Liver (tissue), 3 donors: Measurements from ENCODE around the gene TNS3.

Experiments used
- CTCF ChIP-seq: fragments of 150-350 bp; IDR thresholded peaks from 2 replicates; pipeline ENCODE4 v1.5.1; 2017; ENCODE audit warnings: improper control_type of control experiment, low read depth, low read length; ENCODE audit not compliant: missing input control
- EGR1 ChIP-seq, 2 donors: IDR thresholded peaks; 2 replicates each; pipeline ENCODE4 v1.6.1; 2016 to 2018; ENCODE audit warnings: antibody characterized with exemption in 2 of 2, low read depth in 2 of 2
- GABPA ChIP-seq, 2 donors: IDR thresholded peaks in 1 of 2; conservative IDR thresholded peaks in 1 of 2; 2 replicates each; pipeline ENCODE4 v1.6.1; 2016; ENCODE audit warnings: antibody characterized with exemption in 2 of 2, mild to moderate bottlenecking in 1 of 2, moderate library complexity in 1 of 2
- HNF4A ChIP-seq, 2 donors: conservative IDR thresholded peaks; 2 replicates each; pipeline ENCODE4 v1.6.1; 2016; ENCODE audit warnings: antibody characterized with exemption in 2 of 2, mild to moderate bottlenecking in 2 of 2
- HNF4G ChIP-seq: IDR thresholded peaks from 2 replicates; pipeline ENCODE4 v1.6.1; 2016; ENCODE audit warnings: antibody characterized with exemption
- RXRA ChIP-seq, 2 donors: IDR thresholded peaks; 2 replicates each; pipeline ENCODE4 v1.6.1; 2017 to 2018; ENCODE audit warnings: antibody characterized with exemption in 2 of 2, mild to moderate bottlenecking in 1 of 2
- TAF1 ChIP-seq: conservative IDR thresholded peaks from 2 replicates; pipeline ENCODE4 v1.6.1; 2016; ENCODE audit warnings: antibody characterized with exemption, mild to moderate bottlenecking
- donor health status: healthy.
- donor health status: healthy.

GRCh38 chr7:47496056-47496665 lies 85.8 kb downstream of the TNS3 start:
- no peak for TF ChIP-seq CTCF
- no peak for TF ChIP-seq GABPA (IDR thresholded peaks at IDR 0.05 in 1 of 2, conservative IDR thresholded peaks at IDR 0.05 in 1 of 2)
- no peak for TF ChIP-seq RXRA (IDR thresholded peaks at IDR 0.05)
- TF ChIP-seq HNF4A (conservative IDR thresholded peaks at IDR 0.05): no peak
- no peak for TF ChIP-seq EGR1 (IDR thresholded peaks at IDR 0.05; ENCODE audit: low read depth in 2 of 2)
- no peak for TF ChIP-seq HNF4G
- no peak for TF ChIP-seq TAF1
